GM11168 (cell line): ENCODE data around the gene RCC2.

Source experiments
- in situ Hi-C: fragments of 300-500 bp; cut with MboI; formaldehyde crosslinking; loops from one replicate; pipeline ENCODE4 v1.12.0; 2022; ENCODE audit warnings: low sequenced_read_pairs; ENCODE audit not compliant: unreplicated experiment

RCC2 gene

DNA sequence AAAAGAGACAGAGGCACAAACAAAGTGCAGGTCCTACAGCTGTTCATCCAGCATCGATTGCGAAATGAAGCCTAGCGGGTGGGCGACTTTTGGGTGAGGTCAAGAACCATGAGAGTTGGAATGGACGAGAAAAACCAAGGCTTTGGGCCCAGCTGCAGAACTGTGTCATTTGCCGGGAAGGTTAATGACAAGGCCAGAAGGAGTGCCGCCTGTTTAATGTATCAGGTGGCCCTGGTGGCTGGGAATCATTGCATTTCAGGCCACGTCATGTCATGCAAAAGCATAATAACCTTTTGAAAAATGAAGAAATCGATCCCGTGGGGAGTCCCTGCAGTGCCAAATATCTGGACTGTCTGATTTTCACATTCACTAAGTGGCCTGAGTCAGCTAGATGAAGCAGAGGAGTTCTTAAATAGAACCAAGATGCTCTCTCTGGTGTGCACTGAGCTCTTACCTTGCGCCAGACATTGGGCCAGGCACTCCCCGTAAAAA is 8.1 kb upstream of the RCC2 start:
- in situ Hi-C loops, result no loop called here

GRCh38 chr1:17442841-17443240 is 3.4 kb upstream of the RCC2 start:
- in situ Hi-C loops, result no loop called here

GRCh38 chr1:17441993-17442357 is 2.5 kb upstream of the RCC2 start:
- in situ Hi-C loops, result no loop called here

- in situ Hi-C loops, result no loop called here
Observed at GRCh38 chr1:17441265-17441992, 2.0 kb upstream of the RCC2 start.

GRCh38 chr1:17440827-17441168 is 1.3 kb upstream of the RCC2 start:
- in situ Hi-C loops, result no loop called here

DNA sequence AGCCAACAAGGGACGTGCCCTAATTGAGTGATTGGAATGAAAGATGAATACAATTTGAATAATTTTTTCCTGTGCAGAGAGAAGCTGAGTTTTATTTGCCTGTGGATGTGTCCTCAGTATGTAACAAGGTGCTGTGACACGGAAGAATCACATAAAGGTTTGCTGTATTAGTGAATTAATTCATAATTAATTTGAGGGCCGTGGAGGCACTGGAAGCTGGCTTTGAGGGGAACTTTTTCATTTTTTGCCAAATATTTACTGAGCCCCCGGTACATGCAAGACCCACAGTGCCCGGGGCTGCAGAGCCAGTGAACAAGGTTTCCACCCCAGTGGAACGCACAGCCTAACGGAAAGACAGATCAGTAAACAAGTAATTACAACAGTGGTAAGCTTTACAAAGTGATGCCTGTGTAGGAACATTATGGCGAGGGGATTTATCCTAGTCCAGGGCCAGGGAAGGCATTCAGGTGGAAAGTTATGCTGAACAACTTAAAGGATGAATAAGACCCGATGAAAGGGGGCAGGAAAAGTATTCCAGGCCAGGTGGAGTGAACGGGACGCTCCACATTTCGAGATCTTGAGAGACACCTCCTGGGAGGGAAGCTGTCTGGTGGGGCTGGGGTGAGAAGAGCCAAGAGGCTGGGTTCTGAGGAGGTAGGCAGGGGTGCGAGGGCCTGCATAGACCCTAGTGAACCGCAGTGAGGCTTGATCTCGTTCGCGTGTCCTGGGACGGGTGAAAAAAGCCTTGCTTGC is 773 bp upstream of the RCC2 start:
- in situ Hi-C loops, result no loop called here

DNA sequence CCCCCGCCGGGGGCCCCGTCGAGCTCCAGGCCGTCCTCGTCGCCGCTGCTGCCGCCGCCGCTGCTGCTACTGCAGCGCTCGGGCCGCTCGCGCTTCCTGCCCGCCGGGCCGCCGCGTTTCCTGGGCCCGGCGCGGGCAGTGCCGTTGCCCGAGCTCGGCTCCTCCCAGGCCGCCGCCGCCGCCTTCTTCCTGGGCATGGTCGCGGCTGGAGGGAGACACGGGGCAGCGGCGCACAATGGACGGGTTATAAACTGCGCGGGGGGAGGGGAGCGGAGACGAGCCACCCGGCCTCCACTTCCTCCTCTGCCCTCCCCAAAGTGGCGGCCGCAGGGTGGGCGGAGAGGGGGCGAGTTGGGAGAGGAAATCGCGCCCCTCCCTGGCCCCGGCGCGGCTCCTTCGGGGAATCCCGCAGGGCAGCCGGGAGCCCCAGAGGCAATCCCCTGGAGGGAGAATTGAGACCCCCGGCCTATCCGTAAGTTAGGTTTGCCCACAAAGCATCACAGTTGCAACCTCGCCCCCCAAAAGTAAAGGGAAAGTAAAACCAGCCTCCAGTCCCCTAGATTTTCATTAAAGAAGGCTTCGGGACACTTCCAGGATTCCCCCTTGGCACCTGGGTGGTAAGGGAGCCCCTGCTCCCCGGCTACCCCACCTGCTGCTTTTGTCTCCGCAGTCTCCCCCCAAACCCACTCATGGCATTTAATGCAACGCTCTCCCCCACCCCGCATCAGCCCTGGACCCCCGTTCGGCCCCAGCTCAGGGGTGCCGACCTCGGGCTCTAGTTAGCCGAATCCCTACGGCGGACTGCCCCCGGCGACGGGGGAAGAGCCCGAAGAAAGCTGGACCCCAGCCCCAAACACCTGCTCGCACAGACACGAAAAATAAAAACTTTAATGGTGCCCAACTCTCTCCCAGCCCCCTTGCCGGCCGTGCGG is 893 bp downstream of the RCC2 start:
- in situ Hi-C loops, result no loop called here

DNA sequence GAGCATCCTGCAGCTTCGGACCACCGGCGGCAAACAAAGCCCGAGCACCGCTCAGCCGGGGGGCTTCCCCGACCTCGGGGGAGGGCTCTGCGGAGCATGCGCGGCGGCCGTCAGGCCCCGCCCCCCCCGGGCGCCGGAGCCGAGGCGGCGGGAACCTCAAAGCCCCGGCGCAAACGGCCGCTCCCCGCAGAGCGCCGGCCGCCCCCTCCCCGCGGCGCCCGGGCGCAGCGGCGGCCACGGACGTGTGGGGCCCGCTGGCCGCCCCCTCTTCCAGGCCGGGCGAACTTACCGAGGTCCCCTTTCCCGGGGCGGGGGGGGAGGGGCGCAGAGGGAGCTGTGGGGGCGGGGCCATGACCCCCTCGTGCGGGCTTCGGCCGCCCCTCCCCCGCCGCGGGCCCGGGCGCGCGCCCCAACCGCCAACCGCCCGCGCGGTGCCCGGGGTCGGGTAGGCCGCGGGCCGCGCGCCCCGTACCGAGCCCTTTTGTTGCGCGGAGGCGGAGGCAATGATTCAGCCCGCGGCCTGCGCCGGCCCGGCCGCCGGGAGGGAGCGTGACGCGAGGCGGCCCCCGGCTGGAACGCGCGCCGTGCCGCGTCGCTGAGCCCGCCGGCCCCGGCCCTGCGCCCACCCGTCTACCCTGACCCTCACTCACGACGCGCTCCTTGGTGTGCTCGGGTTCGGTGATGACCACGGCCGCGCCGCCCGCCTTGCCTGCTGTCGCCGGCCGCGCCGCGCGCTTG is 1.7 kb downstream of the RCC2 start:
- in situ Hi-C loops, result no loop called here

DNA sequence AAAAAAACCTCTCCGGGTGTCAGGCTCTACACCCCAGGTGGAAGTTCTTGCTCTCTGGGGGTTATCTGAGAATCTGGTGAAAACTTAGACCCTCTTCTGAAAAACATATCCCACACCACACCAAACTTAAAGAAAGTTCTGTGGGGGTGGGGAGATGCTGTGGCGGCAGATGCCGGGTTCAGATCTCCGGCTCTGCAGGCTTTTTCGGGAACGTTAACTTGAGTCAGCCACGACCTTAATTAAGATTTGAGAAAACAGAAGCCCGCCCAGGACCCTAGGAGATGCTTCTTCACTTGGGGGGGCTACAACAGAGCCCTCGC is 2.3 kb downstream of the RCC2 start:
- in situ Hi-C loops, result no loop called here

DNA sequence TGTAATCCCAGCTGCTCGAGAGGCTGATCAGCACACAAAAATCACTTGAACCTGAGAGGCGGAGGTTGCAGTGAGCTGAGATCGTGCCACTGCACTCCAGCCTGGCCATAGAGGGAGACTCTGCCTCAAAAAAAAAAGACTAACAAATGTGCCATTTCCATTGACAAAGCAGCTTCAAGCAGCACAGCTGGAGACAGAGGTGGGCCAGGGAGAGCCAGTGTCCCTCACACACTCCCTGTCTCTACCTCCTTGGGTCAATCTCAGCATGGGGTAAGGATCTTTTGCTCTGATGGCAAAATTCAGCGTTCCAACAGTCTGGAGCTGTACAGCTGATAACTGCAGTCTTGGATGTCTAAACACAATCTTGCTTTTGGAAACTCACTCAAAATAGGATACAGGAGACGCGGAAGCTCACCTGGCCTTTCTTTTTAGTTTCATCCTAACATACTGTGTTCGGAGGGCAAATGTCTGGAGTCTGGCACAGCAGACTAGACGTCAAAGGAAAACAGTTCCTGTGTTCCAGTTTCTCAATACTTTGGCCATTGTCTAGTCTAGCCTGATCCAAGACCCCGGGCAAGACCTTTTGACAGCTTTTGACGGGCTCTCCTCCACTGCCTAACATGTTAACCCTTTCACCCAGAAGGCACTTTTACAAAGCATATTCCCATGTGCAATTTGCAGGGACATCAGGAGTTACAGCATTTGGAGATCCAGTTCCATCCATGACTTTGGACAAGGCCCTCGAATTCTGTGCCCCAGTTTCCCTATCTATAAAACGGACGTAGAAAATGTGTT is 2.9 kb downstream of the RCC2 start:
- in situ Hi-C loops, result no loop called here

DNA sequence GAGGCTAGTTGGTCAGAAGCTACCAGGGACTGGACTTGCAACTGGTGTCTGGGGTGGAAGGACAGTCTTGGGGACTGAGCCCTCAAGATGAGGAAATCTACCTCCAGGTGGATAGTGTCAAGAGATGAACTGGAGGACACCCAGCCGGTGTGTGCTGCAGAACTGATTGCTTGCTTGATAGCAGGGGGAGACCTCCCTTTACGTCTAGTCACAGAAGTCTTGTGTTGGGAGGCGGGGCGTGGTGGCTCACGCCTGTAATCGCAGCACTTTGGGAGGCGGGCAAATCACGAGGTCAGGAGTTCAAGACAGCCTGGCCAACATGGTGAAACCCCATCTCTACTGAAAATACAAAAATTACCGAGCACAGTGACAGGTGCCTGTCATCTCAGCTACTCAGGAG is 4.9 kb downstream of the RCC2 start:
- in situ Hi-C loops, result no loop called here

DNA sequence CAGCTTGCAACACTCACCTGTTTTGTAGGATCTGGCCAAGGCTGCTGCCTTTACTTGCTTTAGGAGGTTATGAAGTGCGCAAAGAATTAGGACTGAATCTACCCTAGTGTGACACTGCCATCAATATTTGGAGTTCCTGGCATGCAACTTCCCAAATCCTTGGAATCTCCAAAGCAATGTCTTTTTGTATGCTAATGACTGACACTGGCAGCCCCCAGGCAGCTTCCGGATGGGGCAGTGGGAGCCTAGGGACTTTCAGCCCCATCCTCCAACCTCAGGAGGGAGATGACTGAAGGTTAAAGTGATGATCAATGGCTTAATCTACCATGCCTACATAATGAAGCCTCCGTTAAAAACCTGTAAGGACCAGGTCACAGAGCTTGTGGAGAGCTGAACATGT is 5.5 kb downstream of the RCC2 start:
- in situ Hi-C loops, result no loop called here

DNA sequence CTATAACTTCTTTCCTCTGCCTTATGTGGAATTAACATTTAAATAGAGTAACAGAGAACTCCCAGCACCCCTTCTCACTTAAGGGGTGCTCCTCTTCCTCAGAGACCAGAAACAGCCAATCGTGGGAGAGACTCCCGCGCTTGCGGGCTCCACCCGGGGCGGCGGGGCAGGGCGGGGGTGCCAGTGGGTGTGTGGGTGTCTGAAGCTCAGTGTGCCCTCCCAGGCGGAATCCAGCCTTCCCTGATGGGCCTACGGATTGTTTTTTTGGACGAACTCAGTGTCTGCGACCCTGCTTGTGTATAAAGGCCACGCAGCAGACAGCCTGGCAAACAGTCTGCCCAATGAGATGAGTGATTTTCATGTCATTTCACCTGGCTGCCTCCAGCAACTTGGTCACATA is 6.2 kb downstream of the RCC2 start:
- in situ Hi-C loops, result no loop called here

DNA sequence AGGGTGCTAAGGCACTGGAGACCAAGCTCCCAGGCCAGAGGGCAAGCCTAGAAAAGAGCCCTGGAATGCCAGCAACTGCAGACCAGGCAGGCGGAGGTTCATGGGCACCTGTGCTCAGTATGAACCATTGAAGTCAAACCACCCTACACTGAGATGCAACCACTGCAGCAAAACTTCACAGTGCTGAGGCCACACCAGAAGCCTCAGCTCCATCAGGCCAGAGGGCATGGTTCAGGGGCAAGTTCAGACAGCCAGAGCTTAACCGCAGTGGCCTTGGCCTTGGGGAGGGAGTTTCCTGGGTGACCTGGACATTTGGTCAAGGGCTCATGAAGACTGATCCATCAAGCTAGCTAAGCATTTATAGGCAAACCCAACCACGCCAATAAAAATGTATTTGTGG is 7.1 kb downstream of the RCC2 start:
- in situ Hi-C loops, result no loop called here

DNA sequence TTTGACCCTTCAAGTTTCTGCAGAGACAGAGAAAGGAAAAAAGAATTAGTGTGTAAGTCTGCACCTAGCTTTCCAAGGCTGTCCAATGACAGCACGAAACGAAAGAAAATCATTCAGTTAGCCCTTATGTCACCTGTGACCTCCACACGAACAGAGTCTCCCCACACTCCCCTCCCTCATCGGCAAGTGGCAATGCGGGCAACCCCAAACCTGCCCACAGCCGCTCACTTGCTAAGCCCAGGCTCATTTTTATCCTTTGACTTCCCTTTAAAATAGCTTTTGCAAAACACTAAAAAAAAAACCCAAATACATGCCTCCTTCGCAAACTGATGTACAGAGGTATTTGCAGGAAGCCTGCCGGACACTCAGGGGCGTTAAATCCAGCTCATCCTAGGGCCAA is 10.3 kb downstream of the RCC2 start:
- in situ Hi-C loops, result no loop called here

- in situ Hi-C loops, result no loop called here
Observed at GRCh38 chr1:17427696-17428660, 11.5 kb downstream of the RCC2 start.

- in situ Hi-C loops, result no loop called here
Observed at GRCh38 chr1:17425806-17426600, 13.5 kb downstream of the RCC2 start.

DNA sequence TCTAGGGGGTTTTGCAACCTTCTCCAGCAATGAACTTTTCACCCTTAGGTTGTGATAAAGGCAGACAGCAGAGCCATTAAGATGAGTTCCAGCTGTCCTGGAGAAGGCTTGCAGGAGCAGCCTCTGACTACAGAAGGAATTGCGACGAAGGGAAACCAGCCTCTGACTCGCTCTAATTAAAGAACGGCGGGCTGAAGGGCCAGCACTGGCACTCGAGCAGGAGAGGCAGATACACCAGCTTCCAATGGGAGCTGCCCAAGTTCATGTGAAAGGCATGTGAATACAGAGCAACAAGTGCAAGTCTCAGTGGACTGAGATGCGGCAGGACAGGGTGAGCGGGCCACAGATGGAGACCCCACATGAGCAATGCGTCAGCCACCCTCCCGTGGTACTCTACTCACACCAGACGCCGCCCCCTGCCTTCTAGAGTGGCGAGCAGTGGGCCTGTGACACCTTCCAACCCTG is 15.7 kb downstream of the RCC2 start:
- in situ Hi-C loops, result no loop called here
